Right lobe of liver (tissue), 4 donors: ENCODE results near the gene CCDC197.

Experiments
- CTCF ChIP-seq, 4 donors: fragments of 200-600 bp in 3 of 4; fragments of 450-650 bp in 1 of 4; IDR thresholded peaks; one replicate each; pipeline versions ENCODE4 v1.5.1 to v1.8.0; 2016 to 2022; ENCODE audit warnings: antibody characterized with exemption in 4 of 4, mild to moderate bottlenecking in 2 of 4
- POLR2A ChIP-seq: fragments of 450-650 bp; IDR thresholded peaks from one replicate; pipeline ENCODE4 v1.6.1; 2017; ENCODE audit warnings: antibody characterized with exemption, mild to moderate bottlenecking
- donor health status: DM: no; HTN: no; CAD: no.
- donor health status: DM: no; HTN: no; CAD: no.
- donor health status: DM: no; HTN: yes; CAD: no.

GRCh38 chr14:94015223-94015622 lies 18.1 kb downstream of the CCDC197 start:
- TF ChIP-seq CTCF (IDR thresholded peaks at IDR 0.05) (no peak), POLR2A (no peak)
